NOMO-1 (cell line): ENCODE measurements around the gene PLEKHH3.

Experiments
- DNase-seq, 2 experiments: peaks; one replicate each; lab custom pipeline; 2025; ENCODE audit not compliant: unreplicated experiment in 2 of 2; lab: John Stamatoyannopoulos, UW

The PLEKHH3 gene, protein sequence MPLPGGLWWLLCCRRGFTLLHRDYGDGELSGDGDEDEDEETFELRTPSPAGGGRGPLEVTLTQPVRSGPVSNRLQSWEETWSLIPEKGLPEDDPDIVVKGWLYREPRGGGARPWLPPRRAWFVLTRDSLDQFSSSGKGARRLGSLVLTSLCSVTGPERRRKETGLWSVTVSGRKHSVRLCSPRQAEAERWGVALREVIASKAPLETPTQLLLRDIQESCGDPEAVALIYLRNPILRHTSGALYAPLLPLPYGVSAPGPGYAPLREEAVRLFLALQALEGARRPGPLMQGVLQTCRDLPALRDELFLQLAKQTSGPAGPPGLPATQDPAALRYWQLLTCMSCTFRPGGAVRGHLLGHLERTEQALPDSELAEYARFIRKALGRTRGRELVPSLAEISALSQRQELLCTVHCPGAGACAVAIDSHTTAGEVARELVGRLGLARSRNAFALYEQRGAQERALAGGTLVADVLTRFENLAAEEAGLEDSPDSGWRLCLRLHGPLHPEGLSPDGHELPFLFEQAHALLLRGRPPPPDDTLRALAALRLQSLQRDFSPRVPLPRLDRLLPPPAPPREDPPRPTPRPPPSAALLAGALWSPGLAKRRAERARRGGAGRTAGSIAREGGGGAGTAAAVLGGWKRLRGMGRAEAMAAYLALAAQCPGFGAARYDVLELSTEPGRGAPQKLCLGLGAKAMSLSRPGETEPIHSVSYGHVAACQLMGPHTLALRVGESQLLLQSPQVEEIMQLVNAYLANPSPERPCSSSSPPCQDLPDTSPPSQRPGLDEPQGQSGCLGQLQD

DNA sequence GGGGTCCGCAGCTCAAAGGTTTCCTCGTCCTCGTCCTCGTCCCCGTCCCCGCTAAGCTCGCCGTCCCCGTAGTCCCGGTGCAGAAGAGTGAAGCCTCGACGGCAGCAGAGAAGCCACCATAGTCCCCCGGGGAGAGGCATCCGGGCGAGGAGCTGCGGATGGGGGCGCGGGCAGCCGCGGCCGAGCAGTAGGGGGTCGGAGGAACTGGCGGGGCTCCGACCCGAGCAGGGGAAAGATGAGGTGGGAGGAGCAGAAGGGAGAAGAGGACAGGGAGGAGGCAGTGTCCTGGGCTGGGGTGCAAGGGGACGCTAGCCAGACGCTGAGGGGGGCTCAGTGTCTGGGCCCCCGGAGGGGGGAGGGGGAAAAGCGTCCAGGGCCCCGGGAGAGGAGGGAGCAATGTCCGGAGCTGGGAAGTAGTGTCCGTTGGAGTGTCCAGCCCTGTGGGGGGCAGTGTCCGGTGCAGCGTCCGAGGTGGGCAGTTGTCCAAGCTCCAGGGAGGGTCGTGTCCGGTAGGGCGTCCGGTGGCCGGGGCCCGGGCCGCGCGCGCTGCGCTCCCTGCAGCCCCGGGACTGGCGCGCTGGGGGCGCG, at the start of gene PLEKHH3:
Gene PLEKHH3, minus strand, starts transcription at position 571 of the 588 bp plus-strand sequence. Its CDS starts 431 bp downstream, at position 140.
- no peak for DNase-seq

DNA sequence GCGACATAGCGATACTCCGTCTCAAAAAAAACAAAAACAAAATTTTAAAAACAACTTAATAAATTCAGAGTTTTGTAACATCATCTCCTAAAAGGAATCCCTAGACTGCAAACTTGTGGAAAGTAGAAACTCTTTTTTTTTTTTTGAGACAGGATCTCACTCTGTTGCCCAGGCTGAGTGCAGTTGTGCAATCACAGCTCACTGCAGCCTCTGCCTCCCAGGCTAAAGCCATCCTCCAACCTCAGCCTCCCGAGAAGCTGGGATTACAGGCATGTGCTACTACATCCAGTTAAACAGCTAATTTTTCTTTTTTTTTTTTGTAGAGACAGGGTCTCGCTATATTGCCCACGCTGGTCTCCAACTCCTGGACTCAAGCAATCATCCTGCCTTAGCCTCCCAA, 48.3 kb upstream of the PLEKHH3 start:
- no peak for DNase-seq

DNA sequence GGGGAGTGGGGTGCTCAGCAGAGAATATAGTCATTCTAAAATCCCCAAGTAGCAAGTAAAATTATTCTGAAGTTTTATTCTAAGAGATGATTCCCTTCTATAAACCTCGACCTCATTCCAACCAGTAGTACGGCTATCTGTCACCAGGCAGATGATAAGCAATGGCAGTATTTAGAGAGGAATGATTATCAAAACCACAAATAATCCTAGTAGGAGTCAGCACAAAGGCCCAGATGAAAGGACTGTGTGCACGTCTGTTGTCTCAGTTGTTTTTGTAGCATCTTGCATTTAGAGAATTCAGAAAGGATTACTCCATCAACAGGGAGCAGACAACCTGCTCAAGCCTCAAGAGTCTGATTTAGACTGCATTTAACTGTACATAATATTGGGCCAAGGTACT, 46.8 kb upstream of the PLEKHH3 start:
- DNase-seq: no peak

DNA sequence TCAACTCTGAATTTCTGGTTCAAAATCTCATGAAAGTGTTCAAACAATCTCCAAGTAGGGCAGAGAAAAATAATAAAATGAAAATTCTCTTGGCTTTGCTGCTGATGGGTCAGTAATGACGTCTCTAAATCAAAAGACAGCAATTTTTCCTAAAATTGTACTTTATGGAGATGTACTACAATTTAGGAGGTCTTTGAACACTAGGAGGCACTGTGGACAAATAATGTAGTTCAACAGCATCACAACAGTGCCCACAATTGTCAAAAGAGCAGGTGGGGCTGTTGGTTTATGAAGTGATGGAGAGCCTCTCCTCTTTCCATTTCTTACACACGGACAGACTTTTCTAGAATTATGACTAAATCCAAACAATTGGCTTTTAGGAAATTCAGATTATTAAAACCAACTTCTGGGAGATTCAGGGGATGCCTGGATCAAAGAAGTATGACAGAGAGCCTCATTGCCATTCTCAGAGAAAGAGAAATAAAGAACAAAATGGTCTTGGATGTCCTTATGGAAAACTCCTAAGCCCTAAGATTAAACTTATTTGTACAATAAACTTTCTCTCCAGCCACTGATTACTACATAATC, 44.3 kb upstream of the PLEKHH3 start:
- peak; percentile 17 to 62 for DNase-seq

DNA sequence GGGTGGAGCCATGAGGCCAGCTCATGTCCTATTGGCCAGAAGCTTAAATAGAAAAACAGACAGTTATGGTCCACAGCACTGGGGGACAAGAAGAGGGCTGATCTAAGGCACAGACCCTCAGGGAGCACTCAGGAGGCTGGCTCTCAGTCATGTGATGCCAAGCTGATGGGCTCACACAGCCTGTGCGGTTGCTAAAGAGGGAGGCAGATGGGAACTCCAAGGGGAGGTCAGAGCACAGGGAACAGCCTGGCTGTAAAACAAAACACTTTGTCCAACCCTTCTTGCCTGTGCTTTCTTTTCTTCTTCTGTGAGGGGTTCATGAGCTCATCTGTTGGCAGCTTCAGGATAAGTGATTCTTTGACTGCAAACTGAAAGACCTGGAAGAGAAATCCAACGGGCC, 32.8 kb upstream of the PLEKHH3 start:
- no peak for DNase-seq

DNA sequence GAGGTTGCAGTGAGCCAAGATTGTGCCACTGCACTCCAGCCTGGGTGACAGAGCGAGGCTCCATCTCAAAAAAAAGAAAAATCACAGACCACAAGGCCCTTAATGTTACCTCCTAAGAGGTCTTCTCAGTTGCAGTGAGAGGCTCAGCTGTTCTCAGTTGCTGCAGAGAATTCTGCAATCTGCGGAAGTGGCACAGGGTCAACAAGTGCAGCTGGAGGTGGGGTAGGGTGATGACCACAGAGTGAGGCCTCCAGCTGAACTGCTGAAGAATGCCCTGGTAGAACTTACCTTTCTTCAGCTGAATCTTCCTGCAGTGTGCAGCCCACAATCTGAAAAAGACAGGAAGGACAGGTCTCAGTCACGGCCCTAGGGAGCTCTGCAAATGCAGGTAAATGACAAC, 31.8 kb upstream of the PLEKHH3 start:
- no peak for DNase-seq

DNA sequence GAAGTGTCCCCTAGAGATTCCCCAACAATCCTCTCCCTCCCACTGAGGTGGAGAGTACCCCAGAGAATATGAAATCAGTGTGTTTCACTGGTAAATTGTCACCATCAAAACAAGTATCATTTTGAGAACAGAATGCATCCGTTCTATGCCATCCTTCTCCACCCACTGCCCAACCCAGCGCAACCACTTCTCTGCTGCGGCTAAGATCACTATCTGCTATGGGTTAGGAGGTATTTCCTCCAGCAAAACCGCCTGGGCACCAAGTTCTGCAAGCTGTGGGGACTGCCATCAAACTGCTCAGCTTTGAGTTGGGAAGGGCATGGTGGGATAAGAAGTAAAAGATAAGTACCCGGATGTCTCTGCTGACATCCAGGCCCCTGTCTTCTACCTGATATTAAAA, 29.9 kb upstream of the PLEKHH3 start:
- no peak for DNase-seq

DNA sequence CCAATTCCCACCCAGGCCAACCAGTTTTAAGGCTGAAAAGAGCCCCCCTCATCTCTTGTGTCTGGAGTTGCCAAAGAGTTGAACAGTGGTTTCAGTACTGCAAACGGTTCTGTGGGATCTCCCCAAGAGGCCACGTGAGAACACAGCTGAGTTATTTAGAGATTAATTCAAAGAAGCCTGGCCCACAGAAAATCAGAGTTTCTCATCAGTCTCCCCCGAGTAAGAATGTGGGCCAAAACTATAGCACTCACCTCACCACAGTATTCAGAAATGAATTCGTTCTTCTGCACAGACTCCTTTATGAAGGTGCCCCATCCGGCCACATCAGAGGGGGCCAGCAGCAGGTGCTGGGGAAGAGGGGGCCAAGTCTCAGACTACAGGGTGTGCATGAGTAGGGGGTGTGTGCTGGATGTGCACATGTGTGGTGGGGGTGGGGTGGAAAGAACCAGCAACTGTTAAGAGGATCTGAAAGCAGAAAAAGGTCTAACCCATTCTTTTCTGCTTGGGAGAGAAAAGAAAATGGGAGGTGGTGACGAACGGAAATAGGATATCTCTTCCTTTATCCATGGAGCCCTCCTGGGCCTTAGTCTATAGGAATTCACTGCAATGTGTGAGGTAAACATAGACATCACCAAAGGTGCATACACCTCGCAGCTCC, 28.2 kb upstream of the PLEKHH3 start:
- DNase-seq: no peak

DNA sequence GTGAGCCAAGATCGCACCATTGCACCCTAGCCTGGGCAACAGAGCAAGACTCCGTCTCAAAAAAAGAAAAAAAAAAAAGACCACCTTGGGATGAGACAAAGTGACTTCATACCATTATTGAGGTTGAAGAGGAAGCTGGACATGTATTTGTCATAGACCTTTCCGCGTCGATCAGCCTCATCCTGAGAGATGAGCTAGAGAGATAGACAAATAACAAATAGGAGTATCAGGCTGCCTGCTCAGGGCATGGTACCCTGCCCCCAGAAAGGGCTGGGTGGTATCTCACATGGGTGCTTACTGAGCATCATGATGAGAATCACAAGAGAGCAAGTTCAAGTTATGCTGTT, 27.7 kb upstream of the PLEKHH3 start:
- DNase-seq: no peak

DNA sequence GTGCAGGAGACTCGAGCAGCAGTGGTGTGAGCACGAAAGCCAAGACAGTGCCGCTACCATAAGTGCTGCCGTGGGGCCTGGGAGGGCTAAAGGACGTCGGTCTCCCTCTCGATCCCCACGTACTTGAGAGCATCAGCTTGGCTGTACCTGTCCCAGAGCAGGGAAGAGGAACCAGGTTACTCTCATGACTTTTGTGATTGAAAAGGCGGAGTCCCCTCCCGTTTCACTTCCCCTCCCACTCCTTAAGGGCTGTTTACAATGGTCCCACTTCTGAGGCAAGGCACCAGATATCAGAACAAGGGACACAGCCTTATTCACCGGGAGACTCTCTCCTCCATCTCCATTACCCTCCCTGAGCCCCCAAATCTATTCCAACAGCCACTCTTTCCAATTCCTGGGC, 25.7 kb upstream of the PLEKHH3 start:
- DNase-seq: no peak

DNA sequence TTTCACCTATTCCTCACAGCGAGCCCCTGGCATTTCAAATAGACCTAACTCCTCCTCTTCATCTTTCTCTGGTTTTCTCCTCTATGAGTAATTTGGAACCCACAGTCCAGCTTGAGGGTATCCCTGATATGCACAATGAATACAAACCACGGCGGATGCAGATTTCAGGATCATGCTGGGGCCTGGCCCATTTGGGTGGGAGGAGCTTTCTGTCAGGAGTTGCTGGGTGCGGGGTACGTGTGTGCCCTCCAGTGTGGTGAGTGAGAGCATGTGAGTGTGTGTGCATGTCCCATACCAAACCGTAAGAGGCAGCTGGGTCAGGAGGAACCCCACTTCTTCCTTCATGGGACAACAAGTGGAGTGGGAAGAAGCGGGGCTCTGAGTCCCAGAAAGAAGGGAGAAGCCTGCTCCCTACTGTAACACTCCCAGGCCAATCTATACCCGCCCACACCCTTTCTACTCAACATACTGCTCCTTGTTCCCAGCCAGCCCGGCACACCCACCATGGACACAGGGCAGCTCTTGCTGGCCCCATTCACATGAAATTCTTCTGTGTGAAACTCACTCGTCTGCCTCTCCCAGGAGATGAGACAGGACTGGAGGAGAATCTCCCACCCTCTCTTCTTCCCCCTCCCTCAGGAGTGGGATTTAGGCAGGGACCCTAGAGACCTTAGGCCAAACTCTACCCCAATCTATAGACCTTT, 23.9 kb upstream of the PLEKHH3 start:
- DNase-seq: no peak

DNA sequence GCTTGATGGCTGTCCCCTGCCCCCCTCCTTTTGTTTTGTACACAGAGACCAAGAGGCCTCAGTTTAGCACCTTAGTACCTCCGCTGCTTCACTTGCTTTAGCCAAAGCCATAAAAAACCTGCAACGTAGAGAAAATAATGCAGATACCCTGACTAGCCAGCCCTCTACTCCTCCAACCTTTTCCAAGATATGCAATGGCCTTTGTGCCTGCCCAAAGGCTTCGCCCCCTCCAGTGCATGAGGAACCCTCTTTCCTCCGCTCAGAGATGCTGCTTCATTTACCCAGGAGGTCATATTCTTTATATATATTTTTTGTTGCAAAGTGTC, 22.6 kb upstream of the PLEKHH3 start:
- DNase-seq: no peak

DNA sequence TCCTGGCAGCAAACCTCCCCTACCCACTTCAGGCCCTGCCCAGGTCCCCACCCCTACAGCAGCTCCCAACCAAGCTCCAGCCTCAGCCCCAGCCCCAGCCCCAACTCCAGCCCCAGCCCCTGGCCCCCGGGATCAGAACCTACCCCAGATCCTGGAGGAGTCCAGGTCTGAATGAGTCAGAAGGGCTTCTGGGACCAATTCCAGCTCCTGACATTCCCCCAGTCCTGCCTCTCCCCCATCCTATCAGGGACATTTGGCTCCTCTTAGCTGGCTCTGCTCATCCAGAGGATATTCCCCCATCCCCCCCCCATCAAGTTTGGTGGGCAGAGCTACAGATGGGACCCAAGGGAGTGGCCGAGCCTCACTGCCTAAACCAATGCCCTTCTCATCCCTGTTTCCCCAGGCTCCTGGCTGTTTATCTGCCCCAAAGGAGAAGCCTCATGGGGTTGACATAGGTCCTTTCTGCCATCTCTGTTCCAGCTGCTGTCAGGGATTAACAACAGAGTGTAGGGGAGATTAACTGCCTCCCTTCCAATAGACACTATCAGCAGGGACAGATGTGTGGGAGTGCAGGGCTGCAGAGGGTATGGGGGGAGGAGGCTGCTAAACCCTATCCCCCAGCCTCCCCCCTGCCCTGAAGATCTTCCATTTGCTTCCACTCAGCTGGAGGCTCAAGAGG, 22.1 kb upstream of the PLEKHH3 start:
- DNase-seq: no peak

DNA sequence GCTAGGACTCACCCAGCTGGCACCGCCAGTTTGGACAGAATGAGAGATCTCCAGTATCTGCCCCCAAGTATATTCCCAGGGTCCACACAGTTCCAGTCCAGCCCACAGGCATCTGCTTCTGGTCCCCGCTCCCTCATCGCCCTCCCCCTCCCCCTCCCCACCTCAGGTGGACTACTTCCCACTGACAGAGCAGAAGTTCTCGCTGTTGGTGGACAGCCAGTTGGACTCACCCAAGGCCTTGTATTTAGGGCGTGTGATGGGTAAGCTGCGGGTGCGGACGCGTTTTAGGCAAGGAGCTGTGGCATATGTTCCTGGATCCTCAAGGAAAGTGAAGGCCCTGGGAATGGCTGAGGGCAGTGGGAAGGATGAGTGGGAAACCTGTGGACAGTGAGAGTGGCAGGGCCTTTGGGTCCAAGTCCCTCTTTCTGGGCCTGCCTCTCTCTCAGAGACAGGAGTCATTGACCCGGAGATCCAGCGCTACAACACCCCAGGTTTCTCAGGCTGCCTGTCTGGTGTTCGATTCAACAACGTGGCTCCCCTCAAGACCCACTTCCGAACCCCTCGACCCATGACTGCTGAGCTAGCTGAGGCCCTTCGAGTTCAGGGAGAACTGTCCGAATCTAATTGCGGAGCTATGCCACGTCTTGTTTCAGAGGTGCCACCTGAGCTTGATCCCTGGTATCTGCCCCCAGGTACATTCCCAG, 20.5 kb upstream of the PLEKHH3 start:
- no peak for DNase-seq

DNA sequence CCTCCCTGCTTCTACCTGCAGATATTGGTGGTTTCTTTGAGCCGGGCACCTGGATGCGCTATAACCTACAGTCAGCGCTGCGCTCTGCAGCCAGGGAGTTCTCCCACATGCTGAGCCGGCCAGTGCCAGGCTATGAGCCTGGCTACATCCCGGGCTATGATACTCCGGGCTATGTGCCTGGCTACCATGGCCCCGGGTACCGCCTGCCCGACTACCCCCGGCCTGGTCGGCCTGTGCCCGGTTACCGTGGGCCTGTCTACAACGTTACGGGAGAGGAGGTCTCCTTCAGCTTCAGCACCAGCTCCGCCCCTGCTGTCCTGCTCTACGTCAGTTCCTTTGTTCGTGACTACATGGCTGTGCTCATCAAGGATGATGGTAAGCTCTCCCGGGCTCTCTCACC, 18.7 kb upstream of the PLEKHH3 start:
- DNase-seq: no peak

DNA sequence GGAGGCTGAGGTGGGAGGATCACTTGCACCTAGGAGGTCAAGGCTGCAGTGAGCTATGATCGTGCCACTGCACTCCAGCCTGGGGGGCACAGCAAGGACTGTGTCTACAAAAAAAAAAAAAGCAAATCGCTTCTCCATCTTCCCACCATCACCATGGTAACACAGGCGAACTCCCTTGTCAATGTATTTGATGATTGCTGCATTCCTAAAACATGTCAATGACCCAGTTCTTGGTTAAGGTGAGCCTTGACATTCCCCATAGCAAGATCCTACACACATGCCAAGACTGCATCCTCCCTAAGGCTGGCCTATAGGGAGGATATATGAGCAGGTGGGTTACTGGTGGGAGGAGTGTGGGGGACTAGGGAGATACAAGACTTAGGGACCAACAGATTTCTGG, 17.7 kb upstream of the PLEKHH3 start:
- no peak for DNase-seq

DNA sequence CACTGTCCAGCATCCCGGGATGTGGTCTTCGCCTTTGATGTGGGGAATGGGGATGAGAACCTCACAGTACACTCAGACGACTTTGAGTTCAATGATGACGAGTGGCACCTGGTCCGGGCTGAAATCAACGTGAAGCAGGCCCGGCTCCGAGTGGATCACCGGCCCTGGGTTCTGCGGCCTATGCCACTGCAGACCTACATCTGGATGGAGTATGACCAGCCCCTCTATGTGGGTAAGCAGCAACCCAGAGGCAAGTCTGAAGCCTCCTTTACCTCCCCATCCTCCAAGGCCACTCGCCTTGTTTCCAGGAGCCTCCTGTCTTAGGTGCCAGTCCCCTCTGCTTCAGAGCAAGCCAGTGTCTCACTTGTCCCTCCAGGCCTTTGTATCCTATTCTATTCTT, 15.7 kb upstream of the PLEKHH3 start:
- DNase-seq: no peak

DNA sequence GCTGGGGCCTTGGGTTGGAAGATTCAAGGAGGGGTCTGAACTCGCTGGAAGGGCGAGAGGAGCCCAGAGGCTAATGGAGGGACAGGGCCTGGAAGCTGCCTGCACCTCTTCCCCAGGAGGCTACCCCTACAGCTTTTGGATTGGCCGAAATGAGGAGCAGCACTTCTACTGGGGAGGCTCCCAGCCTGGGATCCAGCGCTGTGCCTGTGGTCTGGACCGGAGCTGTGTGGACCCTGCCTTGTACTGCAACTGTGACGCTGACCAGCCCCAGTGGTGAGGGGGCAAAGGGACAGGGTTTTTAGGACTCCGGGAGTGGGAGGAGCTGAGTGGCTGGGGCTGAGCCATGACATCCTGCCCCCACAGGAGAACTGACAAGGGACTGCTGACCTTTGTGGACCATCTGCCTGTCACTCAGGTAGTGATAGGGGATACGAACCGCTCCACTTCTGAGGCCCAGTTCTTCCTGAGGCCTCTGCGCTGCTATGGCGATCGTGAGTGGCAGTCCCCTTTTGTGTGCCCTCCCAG, 14.3 kb upstream of the PLEKHH3 start:
- no peak for DNase-seq

DNA sequence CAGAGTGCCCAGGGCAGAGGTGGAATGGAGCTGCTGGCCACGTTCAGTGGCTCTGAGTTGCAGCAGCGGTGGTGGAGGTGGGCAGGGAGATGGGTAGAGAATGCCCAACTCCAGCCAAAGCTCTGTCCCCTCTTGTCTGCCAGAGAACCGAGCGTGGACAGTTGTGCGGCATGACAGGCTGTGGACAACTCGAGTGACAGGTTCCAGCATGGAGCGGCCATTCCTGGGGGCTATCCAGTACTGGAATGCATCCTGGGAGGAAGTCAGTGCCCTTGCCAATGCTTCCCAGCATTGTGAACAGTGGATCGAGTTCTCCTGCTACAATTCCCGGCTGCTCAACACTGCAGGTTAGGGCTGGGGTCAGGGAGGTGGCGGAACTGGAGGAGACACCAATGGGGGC, 13.8 kb upstream of the PLEKHH3 start:
- DNase-seq: no peak
